Activated naive CD8-positive, alpha-beta T cell treated with anti-CD3 and anti-CD28 coated beads, Interleukin-2, amount 10 ng/mL, durations not matched to agents 7 days and 5 days (primary cell): ENCODE data around the gene FBXO21. TPM values are rescaled to one million over a fixed set of nuclear protein-coding genes. Genes with fewer than 3 reads are reported as not detected.
A peak's percentile ranks its signal among the peaks of the same experiment; 100 is the strongest.
"Not testable (repeated sequence)": the region's sequence is repeated elsewhere in the genome, so short reads cannot be mapped to it uniquely, and the experiment has no call there.

Experiments
- ATAC-seq: fragments of 150-1000 bp; cut with Tn5 transposase; one replicate; pipeline ENCODE4 v1.10.0; 2021; ENCODE audit warnings: low read depth, moderate library complexity
- POLR2A ChIA-PET: fragments of 350-600 bp; sonication (Branson Sonifier 250); formaldehyde crosslinking; loops from one replicate; lab custom pipeline; 2021; ENCODE audit warnings: antibody characterized with exemption; lab: Charles Lee
- DNase-seq: peaks from one replicate; pipeline ENCODE4 v3.0.0; 2021
- H3K27ac Mint-ChIP-seq: one replicate; pipeline ENCODE4 v1.8.0; 2022; ENCODE audit warnings: mild to moderate bottlenecking, mixed read lengths
- H3K27me3 Mint-ChIP-seq: one replicate; pipeline ENCODE4 v1.8.0; 2022; ENCODE audit warnings: mild to moderate bottlenecking, moderate library complexity, mixed read lengths
- H3K36me3 Mint-ChIP-seq: one replicate; pipeline ENCODE4 v1.8.0; 2021; ENCODE audit warnings: mild to moderate bottlenecking, mixed read lengths
- H3K4me1 Mint-ChIP-seq: one replicate; pipeline ENCODE4 v1.8.0; 2021; ENCODE audit warnings: mixed read lengths
- H3K4me3 Mint-ChIP-seq: one replicate; pipeline ENCODE4 v1.8.0; 2022; ENCODE audit warnings: mild to moderate bottlenecking, moderate library complexity, mixed read lengths
- H3K9me3 Mint-ChIP-seq: one replicate; pipeline ENCODE4 v1.8.0; 2021; ENCODE audit warnings: mixed read lengths
- total RNA-seq, 2 experiments: library from RNA; stranded (reverse); gene quantifications; one replicate each; pipeline ENCODE4 v1.2.3, GENCODE V29; 2021

Gene FBXO21, protein sequence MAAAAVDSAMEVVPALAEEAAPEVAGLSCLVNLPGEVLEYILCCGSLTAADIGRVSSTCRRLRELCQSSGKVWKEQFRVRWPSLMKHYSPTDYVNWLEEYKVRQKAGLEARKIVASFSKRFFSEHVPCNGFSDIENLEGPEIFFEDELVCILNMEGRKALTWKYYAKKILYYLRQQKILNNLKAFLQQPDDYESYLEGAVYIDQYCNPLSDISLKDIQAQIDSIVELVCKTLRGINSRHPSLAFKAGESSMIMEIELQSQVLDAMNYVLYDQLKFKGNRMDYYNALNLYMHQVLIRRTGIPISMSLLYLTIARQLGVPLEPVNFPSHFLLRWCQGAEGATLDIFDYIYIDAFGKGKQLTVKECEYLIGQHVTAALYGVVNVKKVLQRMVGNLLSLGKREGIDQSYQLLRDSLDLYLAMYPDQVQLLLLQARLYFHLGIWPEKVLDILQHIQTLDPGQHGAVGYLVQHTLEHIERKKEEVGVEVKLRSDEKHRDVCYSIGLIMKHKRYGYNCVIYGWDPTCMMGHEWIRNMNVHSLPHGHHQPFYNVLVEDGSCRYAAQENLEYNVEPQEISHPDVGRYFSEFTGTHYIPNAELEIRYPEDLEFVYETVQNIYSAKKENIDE
- total RNA-seq, result 10 to 100 TPM; 27.4 to 36.2 TPM

- DNase-seq (peak; percentile 98), ATAC-seq (peak; percentile 88)
- Mint-ChIP-seq H3K4me3 (peak within 1 kb of the TSS; percentile 85), H3K36me3 (peaks cover 12% of the 10 kb centered on the region), H3K27me3 (peaks cover 7% of the 10 kb centered on the region), H3K4me1 (peaks cover 20% of the 10 kb centered on the region), H3K27ac (peak within 1 kb of the TSS; percentile 78), H3K9me3 (no peaks in the 10 kb centered on the region)
- POLR2A ChIA-PET, result interaction anchor here (0.5 to 1.1 kb wide), 3 partner anchors 113 to 495 kb away, joined by 3 to 4 read pairs (median 4); no protein-coding TSS in a partner anchor
Measured at GRCh38 chr12:117190210-117190781, at the start of gene FBXO21. Gene FBXO21, minus strand, starts transcription at chr12:117190470. Its CDS starts 14 bp downstream, at chr12:117190456.

GRCh38 chr12:117236456-117237001, 46.3 kb upstream of the FBXO21 start:
- DNase-seq (peak; percentile 84), ATAC-seq (no peak)
- POLR2A ChIA-PET, result interaction anchor here (0.5 kb wide), 1 partner anchor 11 kb away, joined by 3 read pairs; no protein-coding TSS in a partner anchor
- Mint-ChIP-seq H3K4me3 (no peak overlapping the region), H3K36me3 (no peaks in the 10 kb centered on the region), H3K9me3 (no peaks in the 10 kb centered on the region), H3K4me1 (no peaks in the 10 kb centered on the region), H3K27ac (no peak overlapping the region), H3K27me3 (peaks cover 4% of the 10 kb centered on the region)

DNA sequence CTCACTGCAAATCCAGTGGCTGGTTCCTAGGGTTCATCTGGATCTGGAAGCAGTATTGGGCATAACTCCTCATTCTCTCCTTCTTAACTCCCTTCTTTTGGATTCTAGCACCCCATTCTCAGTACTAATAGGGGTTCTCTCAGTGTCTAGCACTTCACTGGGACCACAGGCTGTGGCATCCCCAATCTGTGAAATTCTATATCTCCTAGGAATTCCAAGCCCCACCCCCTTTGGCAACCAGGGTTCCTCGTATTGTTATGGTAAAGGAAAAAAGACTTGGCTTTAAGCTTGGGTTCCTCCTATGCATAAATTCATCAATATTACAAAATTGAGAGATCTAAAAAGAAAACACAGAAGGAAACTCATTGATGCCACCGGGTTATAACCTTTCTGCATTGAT, 45.0 kb upstream of the FBXO21 start:
- H3K27ac Mint-ChIP-seq, result no peak overlapping the region
- POLR2A ChIA-PET, result no interaction called here
- no peaks in the 10 kb centered on the region for H3K4me1 Mint-ChIP-seq
- H3K9me3 Mint-ChIP-seq, result no peaks in the 10 kb centered on the region
- H3K36me3 Mint-ChIP-seq, result no peaks in the 10 kb centered on the region
- no peak for ATAC-seq
- no peak for DNase-seq
- no peak overlapping the region for H3K4me3 Mint-ChIP-seq
- H3K27me3 Mint-ChIP-seq, result peaks cover 4% of the 10 kb centered on the region

- no peak overlapping the region for H3K4me3 Mint-ChIP-seq
- peaks cover 4% of the 10 kb centered on the region for H3K27me3 Mint-ChIP-seq
- DNase-seq (no peak), ATAC-seq (no peak)
- POLR2A ChIA-PET, result no interaction called here
- H3K27ac Mint-ChIP-seq, result no peak overlapping the region
- H3K36me3 Mint-ChIP-seq, result no peaks in the 10 kb centered on the region
- H3K4me1 Mint-ChIP-seq, result no peaks in the 10 kb centered on the region
- no peaks in the 10 kb centered on the region for H3K9me3 Mint-ChIP-seq
Measured at GRCh38 chr12:117234441-117234840, 44.2 kb upstream of the FBXO21 start.

GRCh38 chr12:117231750-117232149, 41.5 kb upstream of the FBXO21 start:
- no peak for ATAC-seq
- no peak for DNase-seq
- no peak overlapping the region for H3K27ac Mint-ChIP-seq
- no peaks in the 10 kb centered on the region for H3K36me3 Mint-ChIP-seq
- no peaks in the 10 kb centered on the region for H3K4me1 Mint-ChIP-seq
- no peak overlapping the region for H3K4me3 Mint-ChIP-seq
- peaks cover 6% of the 10 kb centered on the region for H3K27me3 Mint-ChIP-seq
- POLR2A ChIA-PET, result no interaction called here
- no peaks in the 10 kb centered on the region for H3K9me3 Mint-ChIP-seq

GRCh38 chr12:117228239-117228638, 38.0 kb upstream of the FBXO21 start:
- no peak overlapping the region for H3K27ac Mint-ChIP-seq
- H3K4me1 Mint-ChIP-seq, result no peaks in the 10 kb centered on the region
- H3K4me3 Mint-ChIP-seq, result no peak overlapping the region
- H3K9me3 Mint-ChIP-seq, result no peaks in the 10 kb centered on the region
- no peaks in the 10 kb centered on the region for H3K36me3 Mint-ChIP-seq
- POLR2A ChIA-PET, result no interaction called here
- ATAC-seq (no peak), DNase-seq (no peak)
- H3K27me3 Mint-ChIP-seq, result peaks cover 5% of the 10 kb centered on the region

- no peak overlapping the region for H3K4me3 Mint-ChIP-seq
- no peaks in the 10 kb centered on the region for H3K9me3 Mint-ChIP-seq
- no peaks in the 10 kb centered on the region for H3K4me1 Mint-ChIP-seq
- no peak overlapping the region for H3K27ac Mint-ChIP-seq
- no peaks in the 10 kb centered on the region for H3K36me3 Mint-ChIP-seq
- no peak for DNase-seq
- POLR2A ChIA-PET, result no interaction called here
- H3K27me3 Mint-ChIP-seq, result peaks cover 5% of the 10 kb centered on the region
- ATAC-seq, result no peak
Measured at GRCh38 chr12:117227000-117227653, 36.9 kb upstream of the FBXO21 start.

GRCh38 chr12:117226505-117226904, 36.2 kb upstream of the FBXO21 start:
- Mint-ChIP-seq H3K27ac (no peak overlapping the region), H3K4me3 (no peak overlapping the region), H3K9me3 (no peaks in the 10 kb centered on the region), H3K4me1 (no peaks in the 10 kb centered on the region), H3K36me3 (no peaks in the 10 kb centered on the region), H3K27me3 (peaks cover 2% of the 10 kb centered on the region)
- ATAC-seq (no peak), DNase-seq (no peak)
- POLR2A ChIA-PET, result no interaction called here

DNA sequence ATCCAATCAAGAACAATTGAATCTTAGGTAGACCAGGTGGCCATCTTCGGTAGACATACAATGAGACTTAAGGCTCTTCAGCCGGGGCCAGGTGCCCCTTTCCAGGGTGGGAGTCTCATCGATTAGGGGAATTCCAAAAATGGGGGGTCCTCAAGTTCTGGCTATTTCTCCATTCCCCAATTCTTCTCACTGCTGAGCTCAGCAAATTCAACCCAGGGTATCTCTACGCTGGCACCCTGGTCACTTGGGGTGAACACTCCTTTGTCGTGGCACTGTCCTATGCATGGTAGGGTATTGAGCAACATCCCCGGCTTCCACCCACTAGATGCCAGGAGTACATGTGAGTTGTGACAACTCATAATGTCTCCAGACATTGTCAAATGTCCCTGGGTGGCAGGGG, 34.9 kb upstream of the FBXO21 start:
- DNase-seq, result no peak
- Mint-ChIP-seq H3K27me3 (peaks cover 2% of the 10 kb centered on the region), H3K4me1 (no peaks in the 10 kb centered on the region), H3K27ac (no peak overlapping the region), H3K9me3 (no peaks in the 10 kb centered on the region), H3K36me3 (no peaks in the 10 kb centered on the region), H3K4me3 (no peak overlapping the region)
- POLR2A ChIA-PET, result no interaction called here
- ATAC-seq, result no peak

- H3K4me1 Mint-ChIP-seq, H3K27ac Mint-ChIP-seq, H3K27me3 Mint-ChIP-seq, H3K9me3 Mint-ChIP-seq, POLR2A ChIA-PET, H3K36me3 Mint-ChIP-seq, ATAC-seq, DNase-seq, H3K4me3 Mint-ChIP-seq: not testable (repeated sequence)
Measured at GRCh38 chr12:117220947-117221346, 30.7 kb upstream of the FBXO21 start.

GRCh38 chr12:117218149-117218548, 27.9 kb upstream of the FBXO21 start:
- Mint-ChIP-seq H3K4me3 (no peak overlapping the region), H3K36me3 (no peaks in the 10 kb centered on the region), H3K4me1 (no peaks in the 10 kb centered on the region), H3K9me3 (no peaks in the 10 kb centered on the region), H3K27ac (no peak overlapping the region), H3K27me3 (peaks cover under 1% of the 10 kb centered on the region)
- no peak for ATAC-seq
- no peak for DNase-seq
- POLR2A ChIA-PET, result no interaction called here

DNA sequence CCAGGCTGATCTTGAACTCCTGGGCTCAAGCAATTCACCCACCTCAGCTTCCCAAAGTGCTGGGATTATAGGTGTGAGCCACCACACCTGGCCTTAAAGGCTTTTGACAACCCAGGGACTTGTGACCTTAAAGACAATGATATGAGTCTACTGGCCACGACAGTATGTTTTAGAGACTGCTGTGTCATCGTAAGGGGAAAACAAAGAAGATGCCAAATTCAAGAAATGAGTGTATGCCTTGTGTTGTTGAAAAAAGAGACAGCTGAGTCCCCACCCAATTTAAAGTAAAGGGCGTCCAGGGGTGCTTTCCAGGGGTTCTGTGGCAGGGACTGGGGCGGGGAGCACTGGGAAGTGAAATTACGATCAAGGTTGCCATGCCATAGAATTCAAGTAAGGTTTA, 26.4 kb upstream of the FBXO21 start:
- POLR2A ChIA-PET, result no interaction called here
- no peak for ATAC-seq
- Mint-ChIP-seq H3K4me1 (no peaks in the 10 kb centered on the region), H3K9me3 (no peaks in the 10 kb centered on the region), H3K4me3 (no peak overlapping the region), H3K27ac (no peak overlapping the region), H3K36me3 (no peaks in the 10 kb centered on the region), H3K27me3 (peaks cover 4% of the 10 kb centered on the region)
- no peak for DNase-seq

GRCh38 chr12:117214797-117215196, 24.5 kb upstream of the FBXO21 start:
- Mint-ChIP-seq H3K27me3 (peaks cover 4% of the 10 kb centered on the region), H3K27ac (no peak overlapping the region), H3K9me3 (no peaks in the 10 kb centered on the region)

More at GRCh38 chr12:117214797-117215196, 24.5 kb upstream of the FBXO21 start:
- Mint-ChIP-seq H3K4me3 (no peak overlapping the region), H3K4me1 (no peaks in the 10 kb centered on the region), H3K36me3 (no peaks in the 10 kb centered on the region)
- DNase-seq (no peak), ATAC-seq (no peak)
- POLR2A ChIA-PET, result no interaction called here
